CD1c-positive myeloid dendritic cell (primary cell): ENCODE results near the gene LRRC18.

Source experiments
- DNase-seq: peaks from one replicate; pipeline ENCODE4 v3.0.0-alpha.2; 2016; ENCODE audit errors: extremely low spot score

Gene LRRC18

GRCh38 chr10:48880016-48880705, 59.5 kb downstream of the LRRC18 start:
- no peak for DNase-seq

GRCh38 chr10:48879451-48879850, 60.2 kb downstream of the LRRC18 start:
- DNase-seq = no peak

DNA sequence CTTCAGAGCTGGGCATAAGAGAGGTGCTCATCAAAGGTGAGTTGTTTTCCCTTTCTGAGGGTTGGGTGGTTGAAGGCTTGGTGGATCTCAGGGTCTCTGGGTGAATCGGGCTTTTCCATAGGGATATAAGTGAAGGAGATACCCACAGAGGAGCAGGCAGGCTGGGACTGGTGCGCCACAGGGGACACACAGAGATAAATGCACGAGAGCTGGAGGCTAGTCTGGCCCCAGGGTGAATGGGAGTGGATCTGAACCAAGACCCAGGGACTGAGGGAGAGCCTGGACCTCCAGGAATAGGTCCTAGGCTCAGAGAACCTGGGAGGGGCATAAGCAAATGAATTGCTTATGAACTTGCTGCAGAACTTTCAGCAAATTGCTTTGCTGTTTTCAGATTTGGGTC, 61.5 kb downstream of the LRRC18 start:
- DNase-seq = no peak

GRCh38 chr10:48872234-48872633, 67.4 kb downstream of the LRRC18 start:
- no peak for DNase-seq
